Measurements from ENCODE around the gene COX7C.
A peak's percentile ranks its signal among the peaks of the same experiment; 100 is the strongest.
"Not testable (repeated sequence)": the region's sequence is repeated elsewhere in the genome, so short reads cannot be mapped to it uniquely, and the experiment has no call there.

COX7C gene

GRCh38 chr5:86617756-86618576 is at the start of gene COX7C:
Gene COX7C (plus strand): TSS chr5:86617941. CDS start chr5:86618056, 115 bp downstream.
- H3K4me3 ChIP-seq (ENCODE audit: low read depth, low read length): peak within 1 kb of the TSS; percentile 97
- in situ Hi-C loops (cut with HindIII; ENCODE audit: low sequenced_read_pairs): no loop called here
- peak; percentile 95 for DNase-seq (ENCODE audit: low read depth)
- TF ChIP-seq, protein P1, sequence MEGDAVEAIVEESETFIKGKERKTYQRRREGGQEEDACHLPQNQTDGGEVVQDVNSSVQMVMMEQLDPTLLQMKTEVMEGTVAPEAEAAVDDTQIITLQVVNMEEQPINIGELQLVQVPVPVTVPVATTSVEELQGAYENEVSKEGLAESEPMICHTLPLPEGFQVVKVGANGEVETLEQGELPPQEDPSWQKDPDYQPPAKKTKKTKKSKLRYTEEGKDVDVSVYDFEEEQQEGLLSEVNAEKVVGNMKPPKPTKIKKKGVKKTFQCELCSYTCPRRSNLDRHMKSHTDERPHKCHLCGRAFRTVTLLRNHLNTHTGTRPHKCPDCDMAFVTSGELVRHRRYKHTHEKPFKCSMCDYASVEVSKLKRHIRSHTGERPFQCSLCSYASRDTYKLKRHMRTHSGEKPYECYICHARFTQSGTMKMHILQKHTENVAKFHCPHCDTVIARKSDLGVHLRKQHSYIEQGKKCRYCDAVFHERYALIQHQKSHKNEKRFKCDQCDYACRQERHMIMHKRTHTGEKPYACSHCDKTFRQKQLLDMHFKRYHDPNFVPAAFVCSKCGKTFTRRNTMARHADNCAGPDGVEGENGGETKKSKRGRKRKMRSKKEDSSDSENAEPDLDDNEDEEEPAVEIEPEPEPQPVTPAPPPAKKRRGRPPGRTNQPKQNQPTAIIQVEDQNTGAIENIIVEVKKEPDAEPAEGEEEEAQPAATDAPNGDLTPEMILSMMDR (IDR thresholded peaks at IDR 0.05; ENCODE audit: low read depth, low read length, missing control alignments): no peak

DNA sequence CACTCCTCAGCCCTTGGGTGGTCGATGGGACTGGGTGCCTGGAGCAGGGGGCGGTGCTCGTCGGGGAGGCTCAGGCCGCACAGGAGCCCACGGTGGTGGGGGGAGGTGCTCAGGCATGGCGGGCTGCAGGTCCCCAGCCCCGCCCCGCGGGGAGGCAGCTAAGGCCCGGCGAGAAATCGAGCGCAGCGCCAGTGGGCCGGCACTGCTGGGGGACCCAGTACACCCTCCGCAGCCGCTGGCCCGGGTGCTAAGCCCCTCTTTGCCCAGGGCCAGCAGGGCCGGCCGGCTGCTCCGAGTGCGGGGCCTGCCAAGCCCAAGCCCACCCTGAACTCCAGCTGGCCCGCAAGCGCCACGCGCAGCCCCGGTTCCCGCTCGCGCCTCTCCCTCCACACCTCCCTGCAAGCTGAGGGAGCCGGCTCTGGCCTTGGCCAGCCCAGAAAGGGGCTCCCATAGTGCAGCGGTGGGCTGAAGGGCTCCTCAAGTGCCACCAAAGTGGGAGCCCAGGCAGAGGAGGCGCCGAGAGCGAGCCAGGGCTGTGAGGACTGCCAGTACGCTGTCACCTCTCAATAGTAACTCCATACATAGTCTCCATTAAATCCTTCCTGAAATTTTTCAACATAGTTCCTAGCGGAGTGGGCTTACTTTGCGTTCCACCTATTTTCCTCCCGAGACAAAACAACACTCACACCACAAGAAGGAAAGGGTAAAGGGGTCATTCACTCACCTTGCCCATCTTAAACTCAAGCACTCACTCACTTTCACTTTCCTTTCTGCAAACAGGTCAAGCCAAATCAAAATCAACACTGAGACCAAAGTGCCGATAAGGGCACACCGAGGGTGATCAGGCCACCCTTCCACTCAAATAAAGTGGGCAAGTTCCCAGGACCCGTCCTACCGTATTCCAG is 48.0 kb upstream of the COX7C start:
- DNase-seq (ENCODE audit: low read depth); H3K4me3 ChIP-seq (ENCODE audit: low read depth, low read length); in situ Hi-C loops (cut with HindIII; ENCODE audit: low sequenced_read_pairs): not testable (repeated sequence)

DNA sequence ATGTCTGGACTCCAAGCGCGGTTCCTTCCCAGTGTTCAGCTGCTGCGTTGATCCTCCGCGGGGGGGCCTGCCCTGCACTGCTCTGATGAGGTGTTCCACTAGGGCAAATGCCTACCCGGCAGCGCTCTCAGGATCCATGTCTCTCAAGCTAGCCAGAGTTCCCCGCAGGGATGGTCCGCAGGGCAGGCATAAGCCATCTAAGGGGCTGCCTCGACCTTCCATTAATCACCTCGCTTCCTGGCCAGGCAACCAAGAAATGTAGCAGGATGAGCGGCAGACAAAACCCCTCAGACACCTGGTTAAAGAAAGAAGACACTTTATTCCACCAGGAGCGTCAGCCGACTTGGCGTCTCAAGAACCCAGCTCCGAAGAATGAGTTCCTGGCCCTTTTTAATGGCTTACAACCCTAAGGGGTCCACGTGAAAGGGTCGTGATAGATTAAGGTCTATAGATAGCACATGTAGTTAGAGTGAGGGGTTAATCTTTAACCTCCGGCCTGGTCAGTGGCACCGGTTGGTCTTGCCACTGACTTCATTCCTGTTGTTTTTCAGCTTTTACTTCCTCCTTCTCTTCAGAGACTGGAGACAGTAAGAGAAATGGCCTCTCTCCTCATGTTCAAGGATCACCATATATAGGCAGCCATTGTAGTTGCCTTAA is 47.2 kb upstream of the COX7C start:
- in situ Hi-C loops (cut with HindIII; ENCODE audit: low sequenced_read_pairs): no loop called here
- no peak for DNase-seq (ENCODE audit: low read depth)

GRCh38 chr5:86571109-86571508 is 46.6 kb upstream of the COX7C start:
- DNase-seq (ENCODE audit: low read depth); in situ Hi-C loops (cut with HindIII; ENCODE audit: low sequenced_read_pairs); H3K4me3 ChIP-seq (ENCODE audit: low read depth, low read length): not testable (repeated sequence)

More for the DNA sequence above, 47.2 kb upstream of the COX7C start:
- TF ChIP-seq, protein P1 (IDR thresholded peaks at IDR 0.05; ENCODE audit: low read depth, low read length, missing control alignments): no peak
- no peak overlapping the region for H3K4me3 ChIP-seq (ENCODE audit: low read depth, low read length)

- DNase-seq (ENCODE audit: low read depth): no peak
- H3K4me3 ChIP-seq (ENCODE audit: low read depth, low read length): no peak overlapping the region
- TF ChIP-seq, protein P1 (IDR thresholded peaks at IDR 0.05; ENCODE audit: low read depth, low read length, missing control alignments): no peak
- in situ Hi-C loops (cut with HindIII; ENCODE audit: low sequenced_read_pairs): no loop called here
Observed at GRCh38 chr5:86572825-86573517, 44.8 kb upstream of the COX7C start.

DNA sequence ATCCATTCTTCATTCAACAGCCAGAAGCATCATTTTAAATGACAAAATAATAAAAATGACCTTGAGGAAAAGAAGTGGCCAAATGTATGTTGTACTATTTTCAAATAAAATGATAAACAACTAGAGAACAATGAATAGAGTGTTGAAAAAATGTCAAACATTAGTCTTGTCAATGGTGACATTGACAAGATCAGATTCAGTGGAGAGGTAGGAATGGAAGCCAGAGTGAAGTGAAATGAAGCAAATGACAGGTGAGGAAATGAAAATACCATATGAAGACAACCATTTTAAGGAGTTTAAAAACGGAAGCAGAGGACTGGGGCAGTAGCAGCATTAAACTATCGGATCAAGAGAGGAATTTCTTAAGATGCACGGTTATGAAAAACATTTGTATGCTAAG is 38.2 kb upstream of the COX7C start:
- TF ChIP-seq, protein P1 (IDR thresholded peaks at IDR 0.05; ENCODE audit: low read depth, low read length, missing control alignments): no peak
- no peak overlapping the region for H3K4me3 ChIP-seq (ENCODE audit: low read depth, low read length)
- no peak for DNase-seq (ENCODE audit: low read depth)
- in situ Hi-C loops (cut with HindIII; ENCODE audit: low sequenced_read_pairs): no loop called here

- H3K4me3 ChIP-seq (ENCODE audit: low read depth, low read length): no peak overlapping the region
- in situ Hi-C loops (cut with HindIII; ENCODE audit: low sequenced_read_pairs): no loop called here
- DNase-seq (ENCODE audit: low read depth): no peak
- TF ChIP-seq, protein P1 (IDR thresholded peaks at IDR 0.05; ENCODE audit: low read depth, low read length, missing control alignments): no peak
Observed at GRCh38 chr5:86596476-86596875, 21.3 kb upstream of the COX7C start.

Measured in astrocyte of the cerebellum (primary cell).